Muscle layer of colon (tissue), 2 donors: ENCODE results near the gene DNAJB8.

Source experiments
- H3K27ac ChIP-seq: one replicate; pipeline ENCODE4 v1.7.0; 2013; ENCODE audit warnings: low read depth, mild to moderate bottlenecking, low read length, moderate library complexity
- H3K27me3 ChIP-seq, 2 donors: one replicate each; pipeline ENCODE4 v1.7.0; 2013; ENCODE audit warnings: low read length in 2 of 2, mild to moderate bottlenecking in 2 of 2; ENCODE audit not compliant: insufficient read depth in 2 of 2, control insufficient read depth in 1 of 2
- H3K36me3 ChIP-seq: one replicate; pipeline ENCODE4 v1.7.0; 2013; ENCODE audit warnings: mild to moderate bottlenecking, low read length; ENCODE audit not compliant: insufficient read depth
- H3K4me1 ChIP-seq: one replicate; pipeline ENCODE4 v1.7.0; 2013; ENCODE audit warnings: mild to moderate bottlenecking, low read length; ENCODE audit not compliant: insufficient read depth
- H3K4me3 ChIP-seq, 2 donors: one replicate each; pipeline ENCODE4 v1.7.0; 2013; ENCODE audit warnings: low read length in 2 of 2, low read depth in 1 of 2, mild to moderate bottlenecking in 1 of 2, moderate library complexity in 1 of 2
- H3K9ac ChIP-seq: one replicate; pipeline ENCODE4 v1.7.0; 2013; ENCODE audit warnings: low read length
- H3K9me3 ChIP-seq: one replicate; pipeline ENCODE4 v1.7.0; 2013; ENCODE audit warnings: mild to moderate bottlenecking, low read length
- donor health status: abdominal sarcoma.
- donor health status: Adenocarcinoma of cecum.

The DNAJB8 gene

DNA sequence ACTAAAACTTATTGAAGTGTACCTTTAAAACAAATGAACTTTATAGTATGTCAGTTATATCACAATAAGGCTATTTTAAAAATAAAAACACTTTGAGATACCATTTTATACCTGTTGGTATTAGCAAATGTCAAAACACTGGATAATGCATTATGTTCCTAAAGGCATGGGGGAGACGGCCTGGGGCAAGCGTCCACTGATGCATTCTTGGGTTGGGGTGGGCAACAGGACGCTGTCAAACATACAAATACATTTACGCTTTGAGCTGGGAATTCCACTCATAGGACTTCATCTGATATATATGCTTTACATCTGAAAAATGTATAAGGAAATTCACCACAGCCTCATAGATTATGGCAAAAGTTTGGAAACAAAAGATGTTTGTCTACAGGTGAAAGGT, 33.9 kb upstream of the DNAJB8 start:
- Histone ChIP-seq H3K27ac (no peak overlapping the region), H3K4me3 (no peak overlapping the region), H3K27me3 (peaks cover 33 to 59% of the 10 kb centered on the region in 2 donors), H3K9ac (no peak overlapping the region), H3K36me3 (no peaks in the 10 kb centered on the region), H3K9me3 (no peaks in the 10 kb centered on the region), H3K4me1 (peaks cover 7% of the 10 kb centered on the region)

DNA sequence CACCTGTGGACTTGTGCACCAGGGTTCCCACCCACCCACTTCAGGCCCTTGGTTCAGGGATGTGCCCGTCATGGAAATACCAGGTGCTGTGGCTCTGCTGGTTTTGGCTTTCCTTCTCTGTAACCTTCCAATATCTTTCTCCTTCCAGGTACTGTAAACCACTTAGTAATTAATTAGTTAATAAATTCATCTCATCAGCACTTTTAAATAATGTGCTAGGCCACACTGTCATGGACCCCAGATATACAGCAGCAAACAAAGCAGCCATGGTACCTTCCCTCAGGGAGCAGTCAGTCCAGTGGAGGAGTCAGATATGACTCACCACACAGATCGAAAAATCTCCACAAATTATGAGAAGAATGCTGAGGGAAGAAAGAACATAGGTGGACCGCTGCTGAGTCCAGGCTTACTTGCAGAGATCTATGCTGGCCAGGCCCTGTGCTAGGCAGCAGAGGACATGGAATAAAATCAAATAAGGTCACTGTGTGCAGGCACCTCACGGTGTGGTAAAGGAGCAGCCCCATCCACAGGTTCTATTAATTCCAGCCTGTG, 33.1 kb upstream of the DNAJB8 start:
- peaks cover 36 to 65% of the 10 kb centered on the region in 2 donors for H3K27me3 ChIP-seq
- H3K9ac ChIP-seq: no peak overlapping the region
- no peak overlapping the region for H3K27ac ChIP-seq
- no peaks in the 10 kb centered on the region for H3K9me3 ChIP-seq
- no peak overlapping the region for H3K4me3 ChIP-seq
- no peaks in the 10 kb centered on the region for H3K36me3 ChIP-seq
- H3K4me1 ChIP-seq: peaks cover 7% of the 10 kb centered on the region

DNA sequence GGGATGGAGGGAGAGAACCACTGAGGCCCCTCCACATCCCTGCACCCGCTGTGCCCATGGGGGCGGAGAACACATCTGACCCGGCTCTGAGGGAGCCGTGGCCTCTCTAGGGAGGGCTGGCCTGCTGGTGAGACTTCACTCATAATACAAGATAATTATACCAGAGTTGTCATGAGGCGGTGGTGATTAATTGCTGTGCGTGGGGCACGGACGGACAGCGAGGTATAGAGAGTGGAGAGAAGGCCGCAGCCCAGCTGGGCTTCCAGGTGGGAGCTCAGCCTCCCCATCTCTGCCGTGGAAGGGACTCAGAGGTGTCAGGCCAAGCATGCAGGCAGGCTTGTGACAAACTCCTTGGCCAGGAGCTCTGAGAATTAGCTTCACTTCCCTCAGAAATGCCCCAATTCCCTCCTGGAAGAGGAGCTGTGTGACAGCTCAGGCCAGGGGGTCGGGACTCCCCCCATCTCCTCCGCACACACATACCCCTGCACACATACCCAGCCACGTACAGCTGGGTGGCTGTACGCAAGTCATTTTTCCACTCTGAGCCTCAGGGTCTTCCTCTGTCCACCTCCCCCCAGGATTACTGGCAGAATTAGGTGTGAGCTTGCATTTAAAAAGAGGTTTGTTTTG, 32.3 kb upstream of the DNAJB8 start:
- Histone ChIP-seq H3K9me3 (no peaks in the 10 kb centered on the region), H3K4me3 (no peak overlapping the region), H3K27ac (no peak overlapping the region), H3K9ac (no peak overlapping the region), H3K36me3 (no peaks in the 10 kb centered on the region), H3K4me1 (peaks cover 7% of the 10 kb centered on the region), H3K27me3 (peaks cover 44 to 64% of the 10 kb centered on the region in 2 donors)

DNA sequence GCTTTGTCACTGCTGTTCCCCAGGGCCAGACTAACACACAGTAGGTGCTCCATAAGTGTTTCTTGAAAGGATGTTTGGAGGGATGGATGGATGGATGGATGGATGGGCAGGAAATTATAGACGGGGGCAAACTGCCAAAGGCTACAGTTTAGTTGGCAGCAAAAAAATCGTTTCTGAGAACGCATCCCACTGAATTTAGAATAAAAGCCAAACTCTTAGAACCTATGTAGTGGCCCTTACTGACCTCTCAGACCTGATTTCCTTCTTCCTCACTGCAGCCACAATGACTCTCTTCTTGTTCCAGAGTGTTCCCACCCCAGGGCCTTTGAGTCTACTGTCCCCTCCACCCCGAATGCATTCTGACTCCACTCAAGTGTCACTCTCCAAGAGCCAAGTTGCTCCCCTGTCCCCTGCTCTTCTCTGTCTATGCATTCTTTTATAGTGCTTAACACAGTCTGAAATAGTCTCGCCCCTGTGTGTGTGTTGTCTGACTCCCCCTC, 31.5 kb upstream of the DNAJB8 start:
- H3K4me3 ChIP-seq: no peak overlapping the region
- H3K36me3 ChIP-seq: no peaks in the 10 kb centered on the region
- no peak overlapping the region for H3K27ac ChIP-seq
- peaks cover 50 to 68% of the 10 kb centered on the region in 2 donors for H3K27me3 ChIP-seq
- no peak overlapping the region for H3K9ac ChIP-seq
- H3K4me1 ChIP-seq: peaks cover 7% of the 10 kb centered on the region
- no peaks in the 10 kb centered on the region for H3K9me3 ChIP-seq

DNA sequence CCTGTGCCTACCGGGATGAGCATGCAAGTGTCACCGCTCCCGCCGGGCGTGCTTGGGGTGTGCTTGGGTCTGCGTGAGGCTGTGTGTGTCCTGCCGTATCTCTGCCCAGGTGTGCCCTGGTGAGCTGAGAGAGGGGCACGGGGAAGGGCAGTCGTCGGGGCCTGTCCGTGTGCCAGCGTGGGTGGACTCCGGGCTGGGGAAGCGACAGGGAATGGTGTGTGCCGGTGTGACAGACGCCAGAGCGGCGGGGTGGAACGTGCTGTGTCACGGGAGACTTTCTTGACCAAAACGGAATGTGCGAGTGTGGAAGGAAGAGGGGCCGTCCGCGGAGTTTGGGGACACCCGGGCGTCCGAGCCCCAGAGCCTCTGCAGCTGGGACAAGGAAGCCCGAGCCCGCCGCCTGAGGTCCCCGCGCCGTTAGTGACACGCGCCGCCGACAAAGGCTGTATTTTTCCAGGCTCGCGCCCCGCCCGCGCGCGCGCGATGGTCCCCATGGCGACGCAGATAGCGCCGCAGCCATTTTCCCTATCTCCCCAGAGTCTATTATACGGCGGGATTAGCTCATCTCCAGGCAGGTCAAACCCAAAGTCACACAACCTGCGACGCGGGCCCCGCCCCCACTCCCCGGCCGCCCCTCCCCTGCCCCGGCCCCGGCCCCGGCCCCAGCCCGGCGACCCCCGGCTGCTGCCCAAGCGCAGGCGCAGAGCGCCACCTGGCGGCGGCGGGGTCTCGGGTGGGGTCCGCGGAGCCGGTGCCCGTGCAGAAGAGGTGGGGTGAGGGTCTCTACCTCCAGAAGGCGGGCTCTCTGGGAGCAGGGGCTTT, 30.8 kb upstream of the DNAJB8 start:
- no peaks in the 10 kb centered on the region for H3K9me3 ChIP-seq
- H3K36me3 ChIP-seq: no peaks in the 10 kb centered on the region
- peaks cover 7% of the 10 kb centered on the region for H3K4me1 ChIP-seq
- peak overlapping the region; percentile 38 to 50 for H3K4me3 ChIP-seq
- no peak overlapping the region for H3K27ac ChIP-seq
- peaks cover 50 to 72% of the 10 kb centered on the region in 2 donors for H3K27me3 ChIP-seq
- H3K9ac ChIP-seq: no peak overlapping the region

DNA sequence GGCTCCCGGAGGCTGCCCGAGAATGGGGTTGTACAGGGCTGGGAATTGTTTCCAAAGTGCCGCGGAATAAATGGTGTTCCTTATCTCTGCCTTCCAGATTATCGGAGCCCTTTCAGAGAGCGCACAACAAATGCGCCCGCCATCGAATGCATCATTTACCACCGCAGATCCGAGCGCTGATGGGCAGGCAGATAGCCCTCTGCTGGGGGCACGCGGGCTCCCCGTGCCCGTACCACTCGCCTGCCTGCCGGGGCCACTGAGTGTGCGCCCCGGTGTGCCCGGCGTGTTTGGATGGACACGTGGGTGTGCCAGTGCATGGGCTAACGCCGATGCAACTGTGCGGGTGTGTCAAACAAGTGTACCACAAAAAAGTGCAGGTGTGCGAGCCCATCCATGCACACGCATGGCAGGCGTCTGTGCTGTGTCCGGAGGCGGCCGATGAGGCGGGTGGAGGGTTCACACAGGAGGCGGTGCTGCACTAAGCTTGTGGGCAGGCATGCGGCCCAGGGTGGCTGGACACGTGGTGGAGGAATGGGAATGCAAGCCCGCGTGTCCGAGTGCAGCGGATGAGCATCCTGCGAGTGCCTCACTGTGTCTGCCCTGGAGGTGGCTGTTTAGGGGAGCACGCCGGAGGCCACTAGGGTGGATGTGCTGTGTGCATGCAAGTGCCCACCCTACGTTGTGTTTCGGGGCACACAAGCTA, 30.1 kb upstream of the DNAJB8 start:
- H3K36me3 ChIP-seq: no peaks in the 10 kb centered on the region
- H3K27me3 ChIP-seq: peaks cover 53 to 79% of the 10 kb centered on the region in 2 donors
- no peaks in the 10 kb centered on the region for H3K9me3 ChIP-seq
- no peak overlapping the region for H3K27ac ChIP-seq
- no peak overlapping the region for H3K9ac ChIP-seq
- H3K4me3 ChIP-seq: peak overlapping the region in 1 of 2 donors; percentile 38
- H3K4me1 ChIP-seq: peaks cover 11% of the 10 kb centered on the region

DNA sequence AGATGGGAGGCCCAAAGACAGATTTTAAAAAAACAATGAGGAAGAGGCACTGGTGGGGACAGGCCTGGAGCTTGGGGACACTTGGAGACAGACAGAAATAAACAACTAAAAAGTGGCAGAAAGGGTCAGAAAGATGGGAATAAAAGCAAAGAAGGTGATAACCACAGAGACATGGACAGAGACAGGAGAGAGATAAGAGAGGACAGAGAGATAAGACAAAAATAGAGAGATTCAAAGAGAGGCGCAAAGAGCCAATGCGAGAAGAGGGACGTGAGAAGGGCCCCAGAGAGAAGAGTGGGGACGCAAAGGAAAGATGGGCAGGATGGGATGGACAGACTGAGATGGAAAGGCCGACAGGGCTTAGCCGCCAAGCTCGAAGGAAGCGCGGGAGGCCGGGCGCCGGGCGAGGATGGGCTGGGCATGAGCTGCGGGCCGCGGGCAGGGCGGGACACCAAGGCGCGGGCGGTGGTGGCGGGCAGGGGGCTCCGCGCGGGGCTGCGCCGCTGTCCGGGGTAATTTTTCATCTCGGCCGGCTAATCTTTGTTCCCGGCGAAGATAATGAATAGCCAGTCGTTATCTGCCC, 29.4 kb upstream of the DNAJB8 start:
- no peaks in the 10 kb centered on the region for H3K36me3 ChIP-seq
- H3K27ac ChIP-seq: no peak overlapping the region
- no peaks in the 10 kb centered on the region for H3K9me3 ChIP-seq
- peaks cover 60 to 86% of the 10 kb centered on the region in 2 donors for H3K27me3 ChIP-seq
- no peak overlapping the region for H3K9ac ChIP-seq
- peaks cover 12% of the 10 kb centered on the region for H3K4me1 ChIP-seq
- no peak overlapping the region for H3K4me3 ChIP-seq

DNA sequence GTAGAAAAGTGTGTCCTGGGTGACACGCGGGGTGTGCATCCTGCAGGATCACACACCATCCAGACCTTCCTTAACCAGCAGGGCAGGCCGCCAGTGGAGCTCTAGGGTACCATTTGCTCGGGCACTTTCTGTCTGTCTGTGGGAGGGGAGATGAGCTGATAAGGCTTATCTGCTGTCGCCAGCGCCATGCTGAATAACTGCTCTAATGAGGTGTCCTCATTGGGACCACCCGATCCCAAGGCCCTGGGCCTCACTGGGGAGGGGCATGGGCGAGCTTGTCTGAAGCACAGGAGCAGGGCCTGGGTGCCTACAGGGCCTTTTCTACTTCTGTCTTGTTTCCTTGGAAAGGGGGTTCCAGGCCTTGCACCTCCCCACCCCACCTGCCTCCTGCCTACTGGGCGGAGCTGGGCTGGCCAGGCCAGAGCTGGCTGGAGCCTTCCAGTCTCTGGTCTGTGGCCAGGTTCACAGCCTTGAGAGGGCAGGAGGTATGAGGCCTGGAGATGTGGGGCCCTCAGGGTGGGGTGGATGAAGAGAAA, 28.8 kb upstream of the DNAJB8 start:
- Histone ChIP-seq H3K9ac (no peak overlapping the region), H3K36me3 (no peaks in the 10 kb centered on the region), H3K9me3 (no peaks in the 10 kb centered on the region), H3K27ac (no peak overlapping the region), H3K27me3 (peaks cover 64 to 92% of the 10 kb centered on the region in 2 donors), H3K4me3 (no peak overlapping the region), H3K4me1 (peaks cover 12% of the 10 kb centered on the region)

DNA sequence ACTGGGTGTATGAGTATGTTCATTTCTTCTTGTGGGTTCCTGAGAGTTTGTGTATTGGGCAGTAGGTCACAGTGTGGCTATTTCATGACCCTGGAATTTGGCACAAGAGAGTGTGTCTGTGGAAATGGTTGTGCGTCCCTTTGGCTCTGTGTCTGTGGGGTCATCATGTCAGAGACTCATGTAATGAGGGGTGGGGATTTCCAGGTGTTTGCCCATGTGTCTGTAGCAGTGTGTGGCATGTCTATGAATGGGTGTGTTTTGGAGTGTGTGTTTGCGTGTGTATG, 27.6 kb upstream of the DNAJB8 start:
- H3K27me3 ChIP-seq: peaks cover 66 to 95% of the 10 kb centered on the region in 2 donors

DNA sequence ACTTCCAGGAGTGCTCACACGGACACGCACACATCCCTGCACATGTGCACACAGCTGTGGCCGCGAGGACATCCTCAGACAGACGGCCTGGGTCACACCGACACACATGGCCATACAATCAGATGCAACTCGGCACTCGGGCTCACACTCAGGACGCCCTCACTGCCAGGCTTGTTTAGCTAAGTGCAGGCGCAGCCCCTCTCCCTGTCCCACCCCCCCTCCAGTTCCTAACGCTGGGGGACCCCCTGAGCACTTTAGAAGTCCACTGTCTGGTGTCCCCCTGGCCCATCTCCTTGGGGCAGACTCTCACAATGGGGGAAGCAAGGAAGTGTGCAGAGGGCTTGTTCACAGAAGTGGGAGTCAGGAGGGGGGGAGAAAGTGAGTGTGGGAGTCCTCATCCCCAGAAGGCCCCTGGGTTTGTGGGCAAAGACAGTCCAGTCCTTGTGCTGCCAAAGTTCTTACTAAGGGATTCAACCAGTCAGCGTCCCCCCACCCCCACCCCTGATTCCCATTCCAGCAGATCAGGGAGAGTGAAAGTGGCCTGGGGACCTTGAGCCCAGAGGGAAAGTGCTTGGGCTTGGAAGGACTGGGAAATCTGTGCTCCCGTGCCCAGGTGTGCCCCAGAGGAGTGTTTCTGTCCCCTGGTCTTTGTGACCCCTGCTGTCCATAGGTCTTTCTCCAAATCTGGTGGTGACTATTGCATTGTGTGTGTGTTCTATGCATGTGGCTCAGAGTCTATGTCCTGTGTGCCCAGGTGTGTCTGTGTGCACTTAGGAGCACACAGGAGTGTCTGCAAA, 27.1 kb upstream of the DNAJB8 start:
- Histone ChIP-seq H3K9me3 (no peaks in the 10 kb centered on the region), H3K27ac (no peak overlapping the region), H3K4me1 (peaks cover 27% of the 10 kb centered on the region), H3K27me3 (peaks cover 66 to 95% of the 10 kb centered on the region in 2 donors), H3K36me3 (no peaks in the 10 kb centered on the region), H3K9ac (no peak overlapping the region), H3K4me3 (no peak overlapping the region)

More for the DNA sequence above, 27.6 kb upstream of the DNAJB8 start:
- Histone ChIP-seq H3K9ac (no peak overlapping the region), H3K36me3 (no peaks in the 10 kb centered on the region), H3K4me3 (no peak overlapping the region), H3K27ac (no peak overlapping the region), H3K4me1 (peaks cover 22% of the 10 kb centered on the region), H3K9me3 (no peaks in the 10 kb centered on the region)
